GM04503 (cell line): ENCODE results near the gene H6PD.

Source experiments
- DNase-seq: peaks from one replicate; pipeline ENCODE4 v3.0.0-alpha.2; 2012; ENCODE audit warnings: low read depth

H6PD gene

DNA sequence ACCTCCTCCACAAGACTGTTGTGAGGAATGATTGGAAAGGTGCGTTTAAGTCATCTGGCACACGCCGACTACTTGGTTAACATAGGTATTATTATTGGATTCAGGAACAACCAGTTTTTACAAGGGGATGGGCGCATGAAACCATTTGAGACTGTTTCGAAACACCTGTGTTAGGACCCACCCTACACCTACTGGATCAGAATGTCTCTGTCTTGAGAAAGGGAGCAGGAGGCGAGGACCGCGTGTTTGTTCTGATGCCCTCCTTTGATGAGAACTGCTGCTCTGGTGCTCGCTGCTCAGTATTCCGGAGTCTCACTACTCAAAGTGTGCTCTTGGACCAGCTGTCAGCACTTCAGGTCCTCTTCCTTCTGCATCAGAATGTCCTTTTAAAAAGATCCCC, 7.3 kb downstream of the H6PD start:
- no peak for DNase-seq

DNA sequence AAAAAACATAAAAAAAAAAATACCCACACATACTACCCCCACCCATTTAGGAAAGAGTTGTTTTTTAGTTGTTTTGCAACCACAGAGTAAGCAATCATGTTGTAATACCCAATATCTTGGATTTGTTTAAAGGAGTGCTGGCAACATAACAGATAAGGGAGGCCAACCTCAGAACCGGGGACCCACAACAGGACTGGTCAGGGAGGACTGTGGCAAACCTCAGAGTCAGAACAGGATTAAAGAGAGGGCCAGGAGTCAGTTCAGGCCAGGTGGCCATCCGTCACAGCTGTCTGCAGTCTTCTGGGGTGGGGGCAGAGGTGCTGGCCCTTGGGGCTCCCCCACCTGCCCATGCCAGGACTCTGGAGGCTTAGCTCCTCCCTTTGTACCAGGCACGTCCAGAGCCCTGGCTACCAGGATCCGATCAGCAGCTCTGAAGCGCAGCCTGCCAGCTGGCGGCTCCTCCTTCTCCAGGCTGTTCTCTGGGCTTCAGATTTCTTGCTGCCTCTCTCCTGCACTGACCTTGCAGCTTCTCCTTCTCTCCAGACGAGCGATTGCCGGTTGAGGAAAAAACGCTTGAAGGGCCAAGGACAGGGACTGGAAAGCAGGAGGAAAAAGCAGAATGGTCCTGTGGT, 7.9 kb downstream of the H6PD start:
- DNase-seq = no peak

DNA sequence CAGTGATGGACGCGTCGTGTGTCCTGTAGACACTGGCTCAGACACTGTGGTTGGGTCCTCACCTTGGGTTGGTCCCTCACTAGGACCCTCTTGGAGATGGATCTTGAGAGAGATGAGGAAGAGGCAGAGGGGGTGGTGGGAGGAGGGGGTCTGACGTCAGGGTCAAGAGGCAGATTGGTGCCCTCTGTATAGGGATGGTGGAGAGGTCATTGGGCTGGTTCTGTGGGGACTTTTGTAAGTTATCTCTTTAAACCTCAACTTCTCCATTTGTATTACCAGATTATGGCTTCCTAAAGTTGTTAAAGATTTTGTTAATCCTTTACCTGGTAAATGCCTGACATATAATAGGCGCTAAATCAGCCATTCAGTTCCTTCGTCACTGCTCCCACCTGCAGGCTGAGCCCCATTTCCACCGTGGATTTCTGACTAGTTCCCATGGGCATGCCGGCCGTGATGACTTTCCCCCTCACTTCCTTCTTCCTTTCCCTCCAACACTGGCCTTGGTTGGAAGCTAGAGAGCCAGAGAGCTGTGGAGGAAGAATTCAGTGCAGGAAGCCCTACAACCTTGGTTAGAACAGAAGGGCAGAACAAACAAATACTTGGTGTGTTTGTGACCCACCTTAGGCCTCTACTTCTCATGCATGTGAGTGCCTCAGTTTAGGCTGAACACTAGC, 8.6 kb downstream of the H6PD start:
- no peak for DNase-seq

DNA sequence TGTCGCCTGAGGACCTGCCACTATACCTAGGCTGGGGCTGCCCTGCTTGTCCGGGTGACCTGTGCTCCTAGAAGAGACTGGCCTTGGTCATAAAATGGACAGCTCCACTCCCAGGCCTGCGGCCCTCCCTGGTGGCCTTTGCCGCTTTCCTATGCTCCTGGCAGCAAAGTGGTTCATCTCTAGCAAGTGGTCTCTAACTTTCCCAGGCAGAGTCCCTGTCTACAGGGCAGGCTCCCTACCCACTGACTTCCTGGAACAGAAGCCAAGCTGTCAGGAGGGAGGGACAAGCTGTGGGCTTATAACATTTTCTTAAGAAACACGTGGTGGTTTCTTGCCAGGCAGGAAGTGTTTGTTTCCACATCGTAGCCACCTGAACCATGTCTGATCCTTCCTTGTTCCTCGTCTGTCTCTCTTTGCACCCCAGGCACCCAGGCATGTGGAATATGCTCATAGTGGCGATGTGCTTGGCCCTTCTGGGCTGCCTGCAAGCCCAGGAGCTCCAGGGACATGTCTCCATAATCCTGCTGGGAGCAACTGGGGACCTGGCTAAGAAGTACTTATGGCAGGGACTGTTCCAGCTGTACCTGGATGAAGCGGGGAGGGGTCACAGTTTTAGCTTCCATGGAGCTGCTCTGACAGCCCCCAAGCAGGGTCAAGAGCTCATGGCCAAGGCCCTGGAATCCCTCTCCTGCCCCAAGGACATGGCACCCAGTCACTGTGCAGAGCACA, 10.1 kb downstream of the H6PD start:
- no peak for DNase-seq

DNA sequence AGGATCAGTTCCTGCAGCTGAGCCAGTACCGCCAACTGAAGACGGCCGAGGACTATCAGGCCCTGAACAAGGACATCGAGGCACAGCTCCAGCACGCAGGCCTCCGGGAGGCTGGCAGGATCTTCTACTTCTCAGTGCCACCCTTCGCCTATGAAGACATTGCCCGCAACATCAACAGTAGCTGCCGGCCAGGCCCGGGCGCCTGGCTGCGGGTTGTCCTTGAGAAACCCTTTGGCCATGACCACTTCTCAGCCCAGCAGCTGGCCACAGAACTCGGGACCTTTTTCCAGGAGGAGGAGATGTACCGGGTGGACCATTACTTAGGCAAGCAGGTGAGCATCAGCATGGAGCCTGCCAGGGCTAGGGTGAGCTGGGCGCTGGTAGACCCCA, 10.7 kb downstream of the H6PD start:
- no peak for DNase-seq

DNA sequence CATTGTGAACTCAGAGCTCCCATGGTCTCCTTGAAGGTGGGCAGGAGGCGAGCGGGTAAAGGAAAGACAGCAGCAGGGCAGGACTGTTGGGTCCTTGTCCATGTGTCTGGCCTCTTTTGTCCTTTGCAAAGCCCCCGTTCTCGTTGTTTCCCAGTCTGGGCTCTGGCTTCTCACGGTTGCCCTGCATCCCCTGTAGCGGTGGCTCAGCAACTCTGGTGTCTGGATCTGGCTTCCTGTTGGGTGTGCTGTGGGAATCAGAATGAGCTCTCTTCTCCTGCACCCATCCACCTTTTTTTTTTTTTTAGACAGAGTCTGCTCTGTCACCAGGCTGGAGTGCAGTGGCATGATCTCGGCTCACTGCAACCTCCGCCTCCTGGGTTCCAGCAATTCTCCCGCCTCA, 11.1 kb downstream of the H6PD start:
- no peak for DNase-seq

DNA sequence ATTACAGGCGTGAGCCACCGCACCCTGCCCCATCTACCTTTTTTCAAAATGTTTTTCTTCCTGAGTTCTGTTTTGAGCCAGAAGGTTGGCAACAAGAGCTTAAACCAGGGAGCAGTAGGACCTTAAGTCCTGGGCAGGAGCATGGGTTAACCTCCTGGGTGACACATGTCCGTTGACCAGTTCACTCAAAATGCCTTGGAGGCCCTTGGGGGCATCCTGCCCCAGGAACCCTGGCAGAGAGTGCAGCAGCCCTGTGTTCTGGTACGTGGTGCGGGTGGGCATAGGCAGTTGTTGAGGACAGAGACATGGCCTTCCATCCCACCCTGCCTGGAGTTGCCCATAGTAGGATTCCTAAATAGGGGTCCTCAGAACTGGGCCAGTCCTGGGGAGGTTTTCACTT, 11.6 kb downstream of the H6PD start:
- no peak for DNase-seq

DNA sequence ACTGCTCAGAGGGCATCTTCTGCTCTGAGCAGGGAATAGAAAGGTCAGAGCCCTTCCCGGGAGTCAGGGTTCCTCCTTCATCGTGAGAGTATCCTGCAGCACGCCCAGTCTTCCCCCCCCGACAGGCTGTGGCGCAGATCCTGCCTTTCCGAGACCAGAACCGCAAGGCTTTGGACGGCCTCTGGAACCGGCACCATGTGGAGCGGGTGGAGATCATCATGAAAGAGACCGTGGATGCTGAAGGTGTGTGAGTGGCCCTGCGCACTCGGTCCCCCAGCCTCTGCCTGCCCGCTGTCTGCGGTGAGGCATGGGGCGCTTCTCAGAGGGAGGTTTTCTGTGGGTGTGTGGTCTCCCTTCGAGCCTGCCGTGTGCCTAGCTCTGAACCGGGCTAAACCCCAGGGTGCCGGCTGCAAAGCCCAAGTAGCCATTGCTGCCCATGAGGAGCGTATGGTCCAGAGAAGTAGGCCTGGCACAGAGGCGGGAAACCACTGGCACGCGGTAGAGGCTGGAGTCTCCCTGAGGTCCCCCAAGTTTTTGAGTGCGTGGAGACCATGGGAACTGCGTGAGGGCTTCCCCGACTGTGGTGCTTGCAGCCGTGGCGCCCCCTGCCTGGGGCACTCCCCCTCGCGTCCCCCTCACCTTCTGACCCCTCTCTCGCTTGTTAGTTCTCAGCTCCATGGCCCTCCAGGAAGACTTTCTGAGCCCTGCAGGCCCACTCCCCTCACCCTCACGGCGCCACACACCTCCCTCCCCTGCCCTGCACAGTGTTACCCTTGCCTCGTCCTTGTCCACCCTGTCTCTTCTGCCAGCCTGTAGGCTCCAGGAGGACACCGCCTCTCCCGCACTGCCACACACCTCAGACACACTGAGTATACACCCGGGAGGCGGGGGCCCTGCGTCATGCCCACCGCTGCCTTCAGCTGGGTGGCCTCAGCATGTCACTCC, 12.5 kb downstream of the H6PD start:
- no peak for DNase-seq

DNA sequence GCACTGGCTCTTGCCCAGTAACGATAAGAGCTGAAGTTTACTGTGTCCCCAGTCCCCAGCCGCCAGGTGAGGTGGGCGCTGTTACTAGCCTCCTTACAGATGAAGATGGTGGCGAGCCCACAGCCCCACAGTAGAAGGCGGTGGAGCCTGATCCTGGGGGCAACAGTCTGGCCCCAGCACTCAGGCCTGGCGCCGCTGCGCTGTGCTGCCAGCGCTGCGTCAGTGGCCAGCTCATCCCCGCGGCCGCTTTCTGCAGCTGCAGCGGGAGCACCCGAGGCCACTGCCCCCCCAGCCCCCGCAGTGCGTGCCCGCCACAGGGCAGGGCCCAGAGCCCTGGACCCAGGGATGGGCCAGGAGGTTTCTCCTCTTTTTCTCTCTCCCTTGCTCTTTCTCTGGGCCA, 13.3 kb downstream of the H6PD start:
- no peak for DNase-seq

DNA sequence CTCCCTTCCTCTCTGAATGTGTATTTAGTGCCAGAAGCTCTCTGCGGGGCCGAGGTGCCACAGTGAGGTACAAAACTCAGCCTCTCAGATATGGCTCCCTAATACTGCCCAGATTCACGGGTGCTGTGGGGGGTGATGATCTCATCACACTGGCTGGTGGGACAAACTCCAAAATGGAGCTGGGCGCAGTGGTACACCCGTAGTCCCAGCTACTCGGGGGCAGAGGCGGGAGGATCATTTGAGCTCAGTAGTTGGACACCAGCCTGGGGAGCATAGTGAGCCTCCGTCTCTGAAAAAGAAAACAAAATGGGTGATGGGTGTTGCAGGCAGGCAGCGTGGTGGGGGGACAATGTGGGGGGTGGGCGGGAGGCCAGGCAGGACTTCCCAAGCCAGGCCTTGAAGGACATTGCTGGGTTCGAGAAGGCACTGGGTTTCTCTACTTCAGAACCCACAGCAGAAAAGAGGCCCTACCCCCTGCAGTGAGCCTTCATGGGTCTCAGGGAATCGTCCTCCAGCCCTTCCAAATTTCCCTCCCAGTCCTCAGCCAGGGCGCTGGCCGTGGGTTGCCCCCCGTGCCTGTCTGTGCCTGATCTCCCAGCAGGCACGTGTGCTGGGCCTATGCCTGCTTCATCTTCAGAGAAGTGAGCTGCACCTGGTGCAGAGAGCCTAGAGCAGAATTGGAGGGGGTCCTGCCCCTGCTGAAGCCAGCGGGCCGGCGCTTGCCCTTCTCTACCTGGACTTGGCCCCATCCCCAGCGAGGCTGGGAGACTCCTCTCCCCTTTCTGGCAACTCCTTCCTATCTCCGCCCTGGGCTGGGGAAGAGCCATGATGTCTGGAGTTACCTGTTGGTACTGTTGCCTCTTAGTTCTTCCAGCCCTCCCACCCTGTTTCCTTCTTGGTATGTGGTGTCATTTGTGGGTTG, 14.0 kb downstream of the H6PD start:
- no peak for DNase-seq

DNA sequence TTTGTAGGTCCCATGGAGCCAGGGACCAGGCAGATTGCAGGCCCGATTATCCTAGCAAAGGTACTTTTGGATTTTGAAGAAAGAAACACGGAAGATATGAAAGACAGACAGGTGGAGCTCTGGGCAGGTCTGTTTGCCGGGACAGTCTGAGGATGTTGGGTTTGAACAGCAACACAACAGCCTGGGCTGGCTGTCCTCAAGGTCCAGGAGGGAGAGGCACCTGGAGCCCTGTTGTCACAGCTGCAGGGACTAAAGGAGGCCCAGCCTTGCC, 14.6 kb downstream of the H6PD start:
- no peak for DNase-seq

DNA sequence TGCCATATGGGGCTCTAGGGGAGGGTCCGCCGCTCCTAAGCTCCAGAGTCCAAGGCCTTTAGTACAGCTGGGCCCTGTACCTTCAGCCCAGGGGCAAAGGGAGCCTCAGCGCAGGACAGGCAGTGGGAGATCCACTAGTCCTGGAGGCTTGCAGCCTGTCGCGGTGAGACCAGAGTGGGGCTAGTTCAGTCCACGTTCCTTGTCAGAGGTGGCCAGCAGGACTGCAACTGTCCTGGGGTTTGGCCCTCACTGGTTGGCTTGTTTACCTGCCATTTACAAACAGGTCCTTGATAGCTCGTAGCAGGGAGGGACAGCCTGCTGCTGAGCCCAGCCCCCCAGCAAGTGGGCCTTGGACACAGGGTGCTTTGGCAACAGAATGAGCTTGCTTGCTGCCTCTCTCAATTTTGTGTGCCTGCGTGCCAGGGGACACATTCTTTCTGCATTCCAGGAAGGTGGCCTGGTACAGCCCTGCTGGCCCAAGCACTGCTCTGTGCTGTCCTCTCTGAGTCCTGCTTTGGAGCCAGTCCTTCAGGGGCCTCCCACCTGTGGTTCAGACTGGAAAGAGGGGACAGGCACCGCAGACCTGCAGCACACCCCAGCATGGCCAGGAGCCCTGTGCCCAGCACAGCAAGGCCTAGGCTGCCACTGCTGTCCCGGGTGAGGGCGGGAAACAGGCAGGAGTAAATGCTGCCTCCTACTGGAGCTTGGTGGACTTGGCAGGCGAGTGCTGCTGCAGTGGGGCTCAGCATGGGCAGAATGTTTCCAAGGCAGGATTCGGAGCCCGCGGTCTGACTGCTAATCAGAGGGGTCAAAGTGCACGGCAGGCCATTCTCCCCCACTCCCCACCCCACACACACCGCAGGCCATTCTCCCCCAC, 15.2 kb downstream of the H6PD start:
- DNase-seq = no peak

DNA sequence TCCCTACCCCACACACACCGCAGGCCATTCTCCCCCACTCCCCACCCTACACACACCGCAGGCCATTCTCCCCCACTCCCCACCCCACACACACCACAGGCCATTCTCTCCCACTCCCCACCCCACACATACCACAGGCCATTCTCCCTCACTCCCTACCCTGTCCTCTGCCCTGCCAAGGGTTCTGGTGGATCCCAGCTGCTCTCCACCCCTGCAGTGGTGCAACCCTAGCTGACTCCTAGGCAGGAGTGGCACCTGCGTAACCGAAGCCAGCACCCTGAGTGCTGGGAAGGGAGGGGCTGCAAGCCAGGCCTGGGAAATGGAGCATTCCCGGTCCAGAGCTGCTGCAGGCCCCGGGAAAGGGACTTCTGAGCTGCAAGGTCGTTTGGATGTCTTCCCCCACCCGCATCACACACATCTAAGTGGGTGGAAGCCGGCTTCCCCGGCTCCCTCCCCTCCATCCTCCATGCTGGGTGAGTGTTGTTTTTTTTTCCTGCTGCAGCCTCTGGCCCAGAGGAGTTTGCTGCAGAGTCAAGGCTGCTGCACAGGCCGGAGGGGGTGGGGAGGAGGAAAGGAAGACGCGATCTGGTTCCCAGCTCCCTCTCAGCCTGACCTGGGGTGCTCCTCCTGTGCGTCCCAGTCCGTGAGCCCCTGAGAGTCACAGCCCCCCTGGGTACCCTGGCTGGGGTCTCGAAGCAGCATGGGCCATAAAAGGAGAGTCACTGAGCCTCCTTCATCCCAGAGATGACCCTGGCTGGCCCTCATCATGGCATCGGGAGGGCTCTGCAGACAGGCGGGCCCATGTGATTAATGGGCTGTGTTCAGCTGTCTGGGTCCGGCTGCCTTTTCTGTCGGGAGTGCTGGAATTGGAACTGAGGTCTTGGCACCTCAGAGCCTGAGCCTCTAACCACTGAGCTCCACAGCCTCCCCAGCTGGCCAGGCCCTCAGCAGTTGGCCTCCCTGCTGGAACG, 16.1 kb downstream of the H6PD start:
- no peak for DNase-seq

DNA sequence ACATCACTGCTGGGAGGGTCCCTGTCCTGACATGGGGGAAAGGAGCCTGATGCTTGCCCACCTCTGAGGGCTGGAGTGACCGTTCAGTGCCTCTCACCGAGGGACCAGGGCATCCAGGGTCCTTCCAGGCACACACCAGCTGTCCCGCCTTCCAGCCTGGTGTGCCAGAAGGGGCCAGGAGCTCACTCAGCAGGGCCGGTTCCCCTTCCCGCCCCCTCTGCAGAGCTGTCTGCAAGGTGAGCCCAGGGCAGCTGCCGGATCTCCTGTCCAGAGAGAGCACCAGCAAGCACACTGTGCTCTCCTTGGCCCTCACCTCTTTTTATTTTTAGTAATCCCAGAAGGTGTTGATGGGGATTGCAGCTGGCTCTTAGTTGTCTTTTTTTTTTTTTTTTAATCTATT, 16.9 kb downstream of the H6PD start:
- DNase-seq = no peak

DNA sequence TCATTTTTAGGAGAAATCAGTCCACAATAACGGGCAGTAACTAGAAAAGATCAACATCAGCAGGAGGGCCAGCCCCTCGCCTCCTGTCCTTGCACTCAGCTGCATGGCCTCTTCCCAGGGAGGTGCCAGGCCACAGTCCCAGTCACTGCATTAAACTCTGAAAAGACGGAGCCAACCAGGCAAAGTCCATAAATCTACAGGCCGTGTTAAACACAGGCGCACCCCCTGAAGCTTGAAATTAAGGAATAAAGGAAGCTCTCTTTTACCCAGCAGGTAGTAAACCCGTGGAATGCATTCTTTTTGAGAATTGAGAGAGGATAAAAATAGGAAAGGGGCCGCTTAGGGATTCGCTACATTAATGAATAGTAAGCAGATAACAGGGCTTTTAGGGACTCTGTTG, 18.4 kb downstream of the H6PD start:
- DNase-seq = no peak

DNA sequence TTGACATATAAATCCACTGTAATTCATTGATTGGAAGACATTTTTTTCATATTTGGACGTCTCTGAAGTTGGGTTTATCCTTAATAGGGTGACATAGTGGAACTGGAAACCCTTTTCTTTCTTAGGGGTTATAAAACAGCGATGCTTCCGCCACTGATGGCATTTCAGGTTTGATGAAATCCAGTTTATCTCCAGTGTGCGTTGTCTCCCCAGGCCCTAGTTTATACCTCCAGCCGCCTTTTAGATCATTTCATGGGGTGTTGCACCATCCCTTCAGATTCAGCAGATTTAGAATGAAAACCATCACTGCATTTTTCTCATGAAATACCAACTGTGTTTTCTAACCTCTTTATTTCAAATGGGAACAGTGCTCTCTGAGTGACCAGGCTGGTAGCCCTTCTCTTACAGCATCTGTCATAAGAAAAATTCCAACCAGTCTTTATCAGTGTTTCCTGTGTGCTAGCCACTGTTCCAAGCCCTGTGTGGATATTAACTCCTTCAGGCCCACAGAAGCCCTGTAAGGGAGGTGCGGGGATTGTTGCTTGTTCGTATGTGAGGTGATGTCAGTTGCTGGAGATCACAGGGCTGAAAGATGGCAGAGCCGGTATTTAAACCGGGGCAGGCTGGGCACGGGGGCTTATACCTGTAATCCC, 19.0 kb downstream of the H6PD start:
- no peak for DNase-seq

DNA sequence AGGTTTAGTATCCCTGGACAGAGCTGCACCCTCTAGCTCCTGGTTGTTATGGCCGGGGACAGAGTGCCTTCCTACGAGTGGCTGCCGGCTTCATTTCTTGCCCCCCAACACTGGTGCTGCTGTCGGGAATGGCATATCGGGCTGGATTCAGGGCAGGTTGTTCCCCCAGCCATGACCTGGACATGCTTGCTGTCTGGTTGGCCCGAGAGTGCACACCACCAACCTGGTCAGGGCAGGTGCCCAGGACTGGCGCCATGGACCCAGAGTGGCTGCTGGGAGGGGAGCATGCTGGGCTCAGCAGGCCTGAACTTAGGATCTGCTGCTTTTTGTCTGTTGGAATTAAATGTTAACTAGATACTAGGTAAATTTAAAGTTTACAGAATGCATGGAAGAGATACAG, 21.8 kb downstream of the H6PD start:
- DNase-seq = no peak

DNA sequence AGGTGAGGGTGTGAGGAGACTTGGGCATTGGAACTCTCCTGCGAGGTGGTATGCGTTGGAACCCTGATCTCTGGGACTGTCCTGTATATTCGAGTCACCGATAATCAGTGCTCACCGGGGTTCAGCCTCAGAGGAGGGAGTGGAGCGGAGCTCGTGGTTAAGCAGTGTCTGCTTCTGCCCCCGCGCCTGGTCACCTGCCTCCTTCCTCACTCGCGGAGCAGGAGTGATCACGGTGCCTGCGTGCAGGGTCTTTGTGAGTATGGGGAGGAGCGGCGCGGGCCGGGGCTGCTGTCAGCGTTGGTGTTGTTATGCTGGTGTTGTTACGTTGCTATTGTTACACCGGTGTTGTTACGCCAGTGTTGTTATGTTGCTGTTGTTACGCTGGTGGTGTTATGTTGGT, 23.3 kb downstream of the H6PD start:
- no peak for DNase-seq

DNA sequence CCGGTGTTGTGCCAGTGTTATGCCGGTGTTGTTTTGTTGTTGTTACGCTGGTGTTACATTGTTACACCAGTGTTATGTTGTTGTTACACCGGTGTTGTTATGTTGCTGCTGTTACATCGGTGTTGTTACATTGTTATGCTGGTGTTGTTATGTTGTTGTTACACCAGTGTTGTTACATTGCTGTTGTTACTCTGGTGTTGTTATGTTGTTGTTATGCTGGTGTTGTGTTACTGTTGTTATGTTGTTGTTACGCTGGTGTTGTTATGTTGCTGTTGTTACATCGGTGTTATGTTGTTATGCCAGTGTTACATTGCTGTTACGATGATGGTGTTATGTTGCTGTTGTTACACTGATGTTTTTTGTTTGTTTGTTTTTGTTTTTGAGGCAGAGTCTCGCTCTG, 24.1 kb downstream of the H6PD start:
- no peak for DNase-seq
